ENCODE data around the gene TYRO3. TPM values are rescaled to one million over a fixed set of nuclear protein-coding genes. Genes with fewer than 3 reads are reported as not detected.

TYRO3 gene
- polyA plus RNA-seq (2013, experiment 1 of 2), result 66.2 TPM
- polyA plus RNA-seq (2013, experiment 2 of 2), result 76.8 TPM

- peak within 1 kb of the TSS; percentile 69 for H3K27ac ChIP-seq (ENCODE audit: low read depth, low read length)
Measured at GRCh38 chr15:41558400-41559238, at the start of gene TYRO3. TSS of gene TYRO3 (plus strand) at chr15:41559212. CDS start at chr15:41559258, 46 bp downstream.

GRCh38 chr15:41510728-41511127, 48.3 kb upstream of the TYRO3 start:
- H3K36me3 ChIP-seq (ENCODE audit: insufficient read depth, low read length), result no peaks in the 10 kb centered on the region
- no peaks in the 10 kb centered on the region for H3K9me3 ChIP-seq (ENCODE audit: insufficient read depth, low read depth, low read length)
- peaks cover 86% of the 10 kb centered on the region for H3K27me3 ChIP-seq (ENCODE audit: insufficient read depth, low read length)
- H3K4me1 ChIP-seq (ENCODE audit: insufficient read depth, low read length), result peaks cover 6% of the 10 kb centered on the region; the same call in 1 of the 2 replicates
- H3K9ac ChIP-seq (ENCODE audit: low read depth, low read length), result no peak overlapping the region
- WGBS, result 46% methylated on average over 7 of the region's 7 CpGs
- peak overlapping the region; percentile 39; the same call in 1 of the 2 replicates for H3K4me3 ChIP-seq (ENCODE audit: low read length)
- no peak overlapping the region for H3K27ac ChIP-seq (ENCODE audit: low read depth, low read length)

More at GRCh38 chr15:41558400-41559238, at the start of gene TYRO3:
- no peaks in the 10 kb centered on the region for H3K9me3 ChIP-seq (ENCODE audit: insufficient read depth, low read depth, low read length)
- H3K9ac ChIP-seq (ENCODE audit: low read depth, low read length), result peak within 1 kb of the TSS; percentile 72
- under 1% methylated on average over 81 of the region's 81 CpGs for WGBS
- peak within 1 kb of the TSS; percentile 73 for H3K4me3 ChIP-seq (ENCODE audit: low read length)
- H3K27me3 ChIP-seq (ENCODE audit: insufficient read depth, low read length), result no peaks in the 10 kb centered on the region
- peaks cover 21% of the 10 kb centered on the region for H3K36me3 ChIP-seq (ENCODE audit: insufficient read depth, low read length)
- H3K4me1 ChIP-seq (ENCODE audit: insufficient read depth, low read length), result peaks cover 46% of the 10 kb centered on the region

- 4% methylated on average over 56 of the region's 56 CpGs for WGBS
- H3K4me1 ChIP-seq (ENCODE audit: insufficient read depth, low read length), result peaks cover 6% of the 10 kb centered on the region; the same call in 1 of the 2 replicates
- H3K4me3 ChIP-seq (ENCODE audit: low read length), result peak overlapping the region; percentile 59
- H3K9me3 ChIP-seq (ENCODE audit: insufficient read depth, low read depth, low read length), result no peaks in the 10 kb centered on the region
- H3K27me3 ChIP-seq (ENCODE audit: insufficient read depth, low read length), result peaks cover 79% of the 10 kb centered on the region
- no peaks in the 10 kb centered on the region for H3K36me3 ChIP-seq (ENCODE audit: insufficient read depth, low read length)
- H3K9ac ChIP-seq (ENCODE audit: low read depth, low read length), result no peak overlapping the region; the same call in 1 of the 2 replicates
- no peak overlapping the region for H3K27ac ChIP-seq (ENCODE audit: low read depth, low read length)
Measured at GRCh38 chr15:41511331-41511898, 47.6 kb upstream of the TYRO3 start.

- H3K9me3 ChIP-seq (ENCODE audit: insufficient read depth, low read depth, low read length), result no peaks in the 10 kb centered on the region
- no peak overlapping the region for H3K9ac ChIP-seq (ENCODE audit: low read depth, low read length)
- H3K4me1 ChIP-seq (ENCODE audit: insufficient read depth, low read length), result peaks cover 6% of the 10 kb centered on the region; the same call in 1 of the 2 replicates
- 0 out of 2 replicates have a peak, but pooled peaks cover 2% of the 10 kb centered on the region for H3K36me3 ChIP-seq (ENCODE audit: insufficient read depth, low read length)
- H3K27me3 ChIP-seq (ENCODE audit: insufficient read depth, low read length), result peaks cover 76% of the 10 kb centered on the region
- peak overlapping the region; percentile 59 for H3K4me3 ChIP-seq (ENCODE audit: low read length)
- H3K27ac ChIP-seq (ENCODE audit: low read depth, low read length), result no peak overlapping the region
- 3% methylated on average over 49 of the region's 49 CpGs for WGBS
Measured at GRCh38 chr15:41511899-41512369, 47.1 kb upstream of the TYRO3 start.

- H3K27ac ChIP-seq (ENCODE audit: low read depth, low read length), result no peak overlapping the region
- no peaks in the 10 kb centered on the region for H3K9me3 ChIP-seq (ENCODE audit: insufficient read depth, low read depth, low read length)
- peaks cover 8% of the 10 kb centered on the region for H3K36me3 ChIP-seq (ENCODE audit: insufficient read depth, low read length)
- peaks cover 6% of the 10 kb centered on the region; the same call in 1 of the 2 replicates for H3K4me1 ChIP-seq (ENCODE audit: insufficient read depth, low read length)
- no peak overlapping the region for H3K9ac ChIP-seq (ENCODE audit: low read depth, low read length)
- H3K4me3 ChIP-seq (ENCODE audit: low read length), result peak overlapping the region; percentile 59
- H3K27me3 ChIP-seq (ENCODE audit: insufficient read depth, low read length), result peaks cover 70% of the 10 kb centered on the region
- 14% methylated on average over 33 of the region's 33 CpGs for WGBS
Measured at GRCh38 chr15:41512512-41512939, 46.5 kb upstream of the TYRO3 start.

GRCh38 chr15:41512940-41513505, 46.0 kb upstream of the TYRO3 start:
- H3K4me3 ChIP-seq (ENCODE audit: low read length), result peak overlapping the region; percentile 59
- H3K27ac ChIP-seq (ENCODE audit: low read depth, low read length), result no peak overlapping the region
- 3% methylated on average over 40 of the region's 40 CpGs for WGBS

GRCh38 chr15:41513506-41514227, 45.3 kb upstream of the TYRO3 start, which contains the start of gene LTK:
TSS of gene LTK (minus strand) at chr15:41513827. CDS start at chr15:41513709, 118 bp downstream.
- Histone ChIP-seq H3K36me3 (ENCODE audit: insufficient read depth, low read length) (peaks cover 16% of the 10 kb centered on the region), H3K9ac (ENCODE audit: low read depth, low read length) (no peak within 1 kb of the TSS), H3K4me3 (ENCODE audit: low read length) (peak within 1 kb of the TSS; percentile 59), H3K9me3 (ENCODE audit: insufficient read depth, low read depth, low read length) (no peaks in the 10 kb centered on the region), H3K27me3 (ENCODE audit: insufficient read depth, low read length) (peaks cover 59% of the 10 kb centered on the region), H3K27ac (ENCODE audit: low read depth, low read length) (no peak within 1 kb of the TSS), H3K4me1 (ENCODE audit: insufficient read depth, low read length) (peaks cover 6% of the 10 kb centered on the region; the same call in 1 of the 2 replicates)
- WGBS, result 9% methylated on average over 33 of the region's 33 CpGs

More at GRCh38 chr15:41512940-41513505, 46.0 kb upstream of the TYRO3 start:
- H3K36me3 ChIP-seq (ENCODE audit: insufficient read depth, low read length), result peaks cover 13% of the 10 kb centered on the region
- peaks cover 65% of the 10 kb centered on the region for H3K27me3 ChIP-seq (ENCODE audit: insufficient read depth, low read length)
- H3K9me3 ChIP-seq (ENCODE audit: insufficient read depth, low read depth, low read length), result no peaks in the 10 kb centered on the region
- H3K9ac ChIP-seq (ENCODE audit: low read depth, low read length), result no peak overlapping the region
- peaks cover 6% of the 10 kb centered on the region; the same call in 1 of the 2 replicates for H3K4me1 ChIP-seq (ENCODE audit: insufficient read depth, low read length)

- no peak overlapping the region for H3K27ac ChIP-seq (ENCODE audit: low read depth, low read length)
- peaks cover 36% of the 10 kb centered on the region for H3K36me3 ChIP-seq (ENCODE audit: insufficient read depth, low read length)
- 91% methylated on average over 8 of the region's 8 CpGs for whole genome bisulfite sequencing
- peaks cover 6% of the 10 kb centered on the region; the same call in 1 of the 2 replicates for H3K4me1 ChIP-seq (ENCODE audit: insufficient read depth, low read length)
- no peaks in the 10 kb centered on the region for H3K9me3 ChIP-seq (ENCODE audit: insufficient read depth, low read depth, low read length)
- H3K9ac ChIP-seq (ENCODE audit: low read depth, low read length), result no peak overlapping the region
- H3K4me3 ChIP-seq (ENCODE audit: low read length), result no peak overlapping the region
- H3K27me3 ChIP-seq (ENCODE audit: insufficient read depth, low read length), result peaks cover 16% of the 10 kb centered on the region
Measured at GRCh38 chr15:41517895-41518449, 41.0 kb upstream of the TYRO3 start.

- H3K27me3 ChIP-seq (ENCODE audit: insufficient read depth, low read length), result no peaks in the 10 kb centered on the region
- peaks cover 51% of the 10 kb centered on the region for H3K36me3 ChIP-seq (ENCODE audit: insufficient read depth, low read length)
- WGBS, result 95% methylated on average over 17 of the region's 17 CpGs
- no peaks in the 10 kb centered on the region for H3K9me3 ChIP-seq (ENCODE audit: insufficient read depth, low read depth, low read length)
- no peaks in the 10 kb centered on the region for H3K4me1 ChIP-seq (ENCODE audit: insufficient read depth, low read length)
- H3K27ac ChIP-seq (ENCODE audit: low read depth, low read length), result no peak overlapping the region
- H3K4me3 ChIP-seq (ENCODE audit: low read length), result no peak overlapping the region
- H3K9ac ChIP-seq (ENCODE audit: low read depth, low read length), result no peak overlapping the region
Measured at GRCh38 chr15:41520636-41521035, 38.4 kb upstream of the TYRO3 start.

GRCh38 chr15:41521614-41522013, 37.4 kb upstream of the TYRO3 start:
- WGBS, result 93% methylated on average over 9 of the region's 9 CpGs
- no peak overlapping the region for H3K27ac ChIP-seq (ENCODE audit: low read depth, low read length)
- no peaks in the 10 kb centered on the region for H3K27me3 ChIP-seq (ENCODE audit: insufficient read depth, low read length)
- H3K4me1 ChIP-seq (ENCODE audit: insufficient read depth, low read length), result no peaks in the 10 kb centered on the region
- no peak overlapping the region for H3K4me3 ChIP-seq (ENCODE audit: low read length)
- H3K9me3 ChIP-seq (ENCODE audit: insufficient read depth, low read depth, low read length), result no peaks in the 10 kb centered on the region
- peaks cover 60% of the 10 kb centered on the region for H3K36me3 ChIP-seq (ENCODE audit: insufficient read depth, low read length)
- no peak overlapping the region for H3K9ac ChIP-seq (ENCODE audit: low read depth, low read length)
